ENCODE results near the gene GNG7.

Gene GNG7

GRCh38 chr19:2732883-2733282 lies 30.4 kb upstream of the GNG7 start:
- CTCF ChIA-PET, result interaction anchor here (0.7 to 1.2 kb wide), 2 partner anchors 10 to 16 kb away, joined by 3 read pairs; no protein-coding TSS in a partner anchor

DNA sequence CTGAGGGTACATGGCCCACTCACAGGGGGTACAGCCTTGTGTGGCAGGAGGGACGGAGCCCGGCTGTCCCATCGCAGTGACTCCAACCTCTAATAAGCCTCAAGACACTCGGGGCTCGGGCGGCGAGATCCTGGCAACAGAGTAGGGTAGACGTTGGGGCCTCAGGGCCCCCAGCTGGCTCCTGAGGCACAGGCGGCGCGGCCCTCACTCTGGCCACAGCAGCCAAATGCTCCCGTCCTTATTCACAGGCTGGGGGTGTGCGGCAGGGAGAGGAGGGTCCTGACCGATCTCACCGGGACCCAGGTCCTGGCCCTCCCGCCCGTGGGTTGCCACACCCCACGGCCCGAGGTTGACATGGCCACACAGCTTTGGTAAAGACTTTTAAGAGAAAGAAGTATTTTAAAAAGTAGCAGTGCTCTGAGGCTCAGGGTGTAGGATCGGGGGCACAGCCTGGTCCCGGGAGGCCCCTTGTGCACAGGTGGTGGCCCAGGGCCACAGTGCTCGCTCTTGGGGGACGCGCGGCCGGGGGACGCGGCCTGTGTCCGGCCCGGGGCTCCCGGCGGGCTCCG lies 29.7 kb upstream of the GNG7 start:
- TF ChIP-seq CTCF (conservative IDR thresholded peaks at IDR 0.05; ENCODE audit: low read depth), result no peak
- no peak overlapping the region for H3K27ac ChIP-seq
- CTCF ChIA-PET, result interaction anchor here (0.7 to 1.2 kb wide), 2 partner anchors 9 to 15 kb away, joined by 3 read pairs; no protein-coding TSS in a partner anchor
- POLR2A ChIA-PET (ENCODE audit: low non-redundant PET), result no interaction called here
- DNase-seq (ENCODE audit: low spot score), result no peak

More at GRCh38 chr19:2732883-2733282, 30.4 kb upstream of the GNG7 start:
- TF ChIP-seq CTCF (conservative IDR thresholded peaks at IDR 0.05; ENCODE audit: low read depth), result no peak
- POLR2A ChIA-PET (ENCODE audit: low non-redundant PET), result no interaction called here
- 0 out of 2 replicates have a peak overlapping the region, but pooled peaks have one; percentile 63 for H3K27ac ChIP-seq
- DNase-seq (ENCODE audit: low spot score), result no peak

- TF ChIP-seq CTCF (conservative IDR thresholded peaks at IDR 0.05; ENCODE audit: low read depth), result no peak
- POLR2A ChIA-PET (ENCODE audit: low non-redundant PET), result no interaction called here
- DNase-seq (ENCODE audit: low spot score), result no peak
- CTCF ChIA-PET, result no interaction called here
- H3K27ac ChIP-seq, result no peak overlapping the region
Measured at GRCh38 chr19:2731181-2731995, 28.9 kb upstream of the GNG7 start.

GRCh38 chr19:2729943-2730818 lies 27.7 kb upstream of the GNG7 start:
- ChIA-PET POLR2A (ENCODE audit: low non-redundant PET) (no interaction called here), CTCF (interaction anchor here (1.2 kb wide), 1 partner anchor 19 kb away, joined by 4 read pairs; no protein-coding TSS in a partner anchor)
- DNase-seq (ENCODE audit: low spot score), result no peak
- no peak overlapping the region for H3K27ac ChIP-seq
- TF ChIP-seq CTCF (conservative IDR thresholded peaks at IDR 0.05; ENCODE audit: low read depth), result no peak

DNA sequence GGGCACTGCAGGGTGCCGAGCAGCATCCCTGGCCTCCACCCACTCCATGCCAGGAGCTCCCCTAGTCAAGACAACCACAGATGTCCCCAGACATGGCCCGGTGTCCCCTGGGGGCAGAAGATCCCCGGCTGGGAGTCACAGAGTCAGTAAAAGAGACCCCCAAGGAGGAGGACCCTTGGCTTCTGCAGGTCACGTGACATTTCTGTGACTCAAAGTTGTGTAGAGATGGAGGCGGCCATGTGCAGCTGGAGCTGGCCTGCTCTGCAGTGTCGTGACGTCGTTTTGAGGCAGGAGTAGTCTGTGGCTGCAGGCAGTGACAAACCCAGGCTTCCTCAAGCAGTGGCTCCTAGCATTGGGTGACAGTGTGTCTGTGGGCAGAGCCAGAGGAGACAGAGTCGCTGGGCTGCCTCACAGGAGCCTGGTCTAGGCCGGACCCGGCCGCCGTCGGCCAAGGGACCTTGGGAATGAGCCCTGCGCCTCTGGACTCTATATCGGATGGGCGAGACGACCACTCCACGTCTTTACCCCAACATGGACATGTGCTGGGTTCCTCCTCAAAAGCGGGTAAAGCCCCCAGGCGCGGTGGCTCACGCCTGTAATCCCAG lies 26.4 kb upstream of the GNG7 start:
- no peak for TF ChIP-seq CTCF (conservative IDR thresholded peaks at IDR 0.05; ENCODE audit: low read depth)
- ChIA-PET CTCF (interaction anchor here (1.2 kb wide), 1 partner anchor 20 kb away, joined by 4 read pairs; no protein-coding TSS in a partner anchor), POLR2A (ENCODE audit: low non-redundant PET) (no interaction called here)
- no peak overlapping the region for H3K27ac ChIP-seq
- no peak for DNase-seq (ENCODE audit: low spot score)

GRCh38 chr19:2727640-2727944 lies 25.1 kb upstream of the GNG7 start:
- H3K27ac ChIP-seq, result no peak overlapping the region
- DNase-seq (ENCODE audit: low spot score), result peak; percentile 72
- ChIA-PET CTCF (no interaction called here), POLR2A (ENCODE audit: low non-redundant PET) (no interaction called here)
- TF ChIP-seq CTCF (conservative IDR thresholded peaks at IDR 0.05; ENCODE audit: low read depth), result no peak

Data from RWPE1 (cell line).